HepG2 (cell line): ENCODE measurements around the gene FFAR1. TPM values are rescaled to one million over a fixed set of nuclear protein-coding genes. Genes with fewer than 3 reads are reported as not detected.

Experiments used
- AFF4 ChIP-seq: sonication (generic); formaldehyde crosslinking; IDR thresholded peaks from 2 replicates; pipeline ENCODE4 v1.4.0; 2020; ENCODE audit warnings: missing genetic modification reagents
- ATF4 ChIP-seq, 2 experiments: fragments of 450-650 bp in 1 of 2; sonication (generic) in 1 of 2; formaldehyde crosslinking; IDR thresholded peaks; 2 replicates each; pipeline versions ENCODE4 v1.5.0 to v1.8.0; 2020 to 2022; ENCODE audit warnings: mild to moderate bottlenecking in 1 of 2, missing genetic modification reagents in 1 of 2
- ATF5 ChIP-seq: sonication (generic); formaldehyde crosslinking; IDR thresholded peaks from 2 replicates; pipeline ENCODE4 v1.4.0; 2020; ENCODE audit warnings: mild to moderate bottlenecking, low read depth, missing genetic modification reagents
- CEBPB ChIP-seq: IDR thresholded peaks from 2 replicates; pipeline ENCODE4 v1.6.1; 2011; ENCODE audit warnings: low read depth, low read length, improper control_type of control experiment, borderline replicate concordance
- CEBPG ChIP-seq: IDR thresholded peaks from 2 replicates; pipeline ENCODE4 v1.6.1; 2016
- CENPX ChIP-seq: sonication (generic); formaldehyde crosslinking; IDR thresholded peaks from 2 replicates; pipeline ENCODE4 v1.9.0; 2021; ENCODE audit warnings: mild to moderate bottlenecking, missing genetic modification reagents, moderate library complexity
- ERF ChIP-seq: IDR thresholded peaks from 2 replicates; pipeline ENCODE4 v1.6.1; 2018; ENCODE audit warnings: missing biosample characterization, missing genetic modification reagents
- FOSL1 ChIP-seq: sonication (generic); formaldehyde crosslinking; IDR thresholded peaks from 2 replicates; pipeline ENCODE4 v1.9.0; 2021; ENCODE audit warnings: missing genetic modification reagents, borderline replicate concordance
- FOXO1 ChIP-seq: sonication (generic); formaldehyde crosslinking; IDR thresholded peaks from 2 replicates; pipeline ENCODE4 v1.4.0; 2020; ENCODE audit warnings: missing genetic modification reagents
- ISX ChIP-seq: sonication (generic); formaldehyde crosslinking; conservative IDR thresholded peaks from 2 replicates; pipeline ENCODE4 v1.5.0; 2020; ENCODE audit warnings: missing genetic modification reagents
- JDP2 ChIP-seq: sonication (generic); formaldehyde crosslinking; IDR thresholded peaks from 2 replicates; pipeline ENCODE4 v1.8.1; 2022; ENCODE audit warnings: missing genetic modification reagents, borderline replicate concordance
- NFKB2 ChIP-seq: sonication (generic); formaldehyde crosslinking; IDR thresholded peaks from 2 replicates; pipeline ENCODE4 v1.4.0; 2020; ENCODE audit warnings: missing genetic modification reagents, borderline replicate concordance
- NFKBIZ ChIP-seq: IDR thresholded peaks from 2 replicates; pipeline ENCODE4 v1.6.1; 2018; ENCODE audit warnings: missing genetic modification reagents, missing compliant biosample characterization
- NKX3-1 ChIP-seq: sonication (generic); formaldehyde crosslinking; IDR thresholded peaks from 2 replicates; pipeline ENCODE4 v1.5.0; 2020; ENCODE audit warnings: missing genetic modification reagents
- PLSCR1 ChIP-seq: sonication (generic); formaldehyde crosslinking; IDR thresholded peaks from 2 replicates; pipeline ENCODE4 v1.5.0; 2020; ENCODE audit warnings: missing genetic modification reagents, mild to moderate bottlenecking, borderline replicate concordance
- SUZ12 ChIP-seq: fragments of 150-350 bp; IDR thresholded peaks from 2 replicates; pipeline ENCODE4 v1.6.1; 2014; ENCODE audit warnings: low read depth, low read length
- TFAP4 ChIP-seq: sonication (generic); IDR thresholded peaks from 2 replicates; pipeline ENCODE4 v1.6.1; 2016; ENCODE audit warnings: low read depth, borderline replicate concordance
- TMF1 ChIP-seq: sonication (generic); formaldehyde crosslinking; IDR thresholded peaks from 2 replicates; pipeline ENCODE4 v1.8.1; 2022; ENCODE audit warnings: low read depth, missing genetic modification reagents
- ZBTB7A ChIP-seq: sonication (generic); formaldehyde crosslinking; IDR thresholded peaks from 2 replicates; pipeline ENCODE4 v1.8.0; 2022; ENCODE audit warnings: mild to moderate bottlenecking, missing genetic modification reagents
- ZNF180 ChIP-seq: sonication (generic); formaldehyde crosslinking; IDR thresholded peaks from 2 replicates; pipeline ENCODE4 v1.4.0; 2020; ENCODE audit warnings: low read depth, missing genetic modification reagents, borderline replicate concordance
- ZNF460 ChIP-seq: sonication (generic); formaldehyde crosslinking; IDR thresholded peaks from 2 replicates; pipeline ENCODE4 v1.5.1; 2020; ENCODE audit warnings: missing genetic modification reagents, mild to moderate bottlenecking, borderline replicate concordance
- ZNF660 ChIP-seq: sonication (generic); formaldehyde crosslinking; IDR thresholded peaks from 2 replicates; pipeline ENCODE4 v1.5.1; 2020; ENCODE audit warnings: mild to moderate bottlenecking, low read depth, missing genetic modification reagents, borderline replicate concordance
- ZNF691 ChIP-seq: sonication (generic); formaldehyde crosslinking; IDR thresholded peaks from 2 replicates; pipeline ENCODE4 v1.4.0; 2020; ENCODE audit warnings: missing genetic modification reagents, low read depth, mild to moderate bottlenecking, borderline replicate concordance
- polyA plus RNA-seq, 8 experiments: library from polyadenylated mRNA; depleted of rRNA in 3 of 8; stranded (reverse) in 7 of 8; unstranded in 1 of 8; fragments of >200 nt; fragmentation: Illumina TruSeq in 4 of 8; extraction: Trizol in 4 of 8; gene quantifications; 2 replicates each; pipeline versions ENCODE4 v1.2.1 to v1.2.3, GENCODE V29; 2011 to 2016; ENCODE audit warnings: low read depth in 4 of 8, missing spikeins in 1 of 8, mixed read lengths in 1 of 8; ENCODE audit not compliant: insufficient read depth in 1 of 8
- total RNA-seq, 5 experiments: library from RNA; depleted of rRNA; stranded (reverse); fragments of >200 nt; fragmentation: Illumina TruSeq; extraction: Trizol; gene quantifications; 2 replicates each; pipeline ENCODE4 v1.2.3, GENCODE V29; 2016; ENCODE audit warnings: low read depth in 1 of 5

Gene FFAR1
- total and polyA plus RNA-seq, 2 of the 13 experiments (the other 11 are each of a cell fraction or from before 2014, with no cell fraction given), result not detected

- no peak for TF ChIP-seq PLSCR1
- no peak for TF ChIP-seq ATF5 (CRISPR knock-in tag)
- TF ChIP-seq NFKB2 (CRISPR knock-in tag), result no peak
- TF ChIP-seq CENPX (CRISPR knock-in tag), result no peak
- no peak for TF ChIP-seq TFAP4
- no peak for TF ChIP-seq JDP2 (CRISPR knock-in tag)
- TF ChIP-seq FOSL1 (CRISPR knock-in tag), result no peak
- TF ChIP-seq ZNF180, result no peak
- peak in 1 of 2 experiments; percentile 43; a peak in 2 of 4 replicates for TF ChIP-seq ATF4 (CRISPR knock-in tag; IDR thresholded peaks at IDR 0.05)
- no peak for TF ChIP-seq TMF1
- TF ChIP-seq NKX3-1 (CRISPR knock-in tag), result no peak
- TF ChIP-seq CEBPG (CRISPR knock-in tag), result 0 out of 2 replicates have a peak, but pooled peaks have one; percentile 16
- TF ChIP-seq ZNF660 (CRISPR knock-in tag), result no peak
- TF ChIP-seq ZNF691 (CRISPR knock-in tag), result no peak
- TF ChIP-seq ISX (CRISPR knock-in tag), result no peak
- peak; percentile 81 for TF ChIP-seq ZNF460
- 0 out of 2 replicates have a peak, but pooled peaks have one; percentile 5 for TF ChIP-seq ERF (CRISPR knock-in tag)
- no peak for TF ChIP-seq ZBTB7A
- TF ChIP-seq NFKBIZ (CRISPR knock-in tag), result no peak
- no peak for TF ChIP-seq AFF4 (CRISPR knock-in tag)
- no peak for TF ChIP-seq FOXO1 (CRISPR knock-in tag)
- peak; percentile 60; the same call in 1 of the 2 replicates for TF ChIP-seq CEBPB
- no peak for TF ChIP-seq SUZ12
These were observed 48.7 kb downstream of the FFAR1 start (continued) for GRCh38 chr19:35396240-35396885.
